Measurements from ENCODE around the gene SKP1. TPM values are rescaled to one million over a fixed set of nuclear protein-coding genes. Genes with fewer than 3 reads are reported as not detected.

Gene SKP1
- total RNA-seq, 1 donor = 145 TPM

- Histone ChIP-seq H3K9me3 (ENCODE audit: low read depth, low read length) (no peaks in the 10 kb centered on the region), H3K27ac (ENCODE audit: low read depth, low read length) (no peak overlapping the region), H4K20me1 (ENCODE audit: insufficient read depth, low read length) (no peaks in the 10 kb centered on the region), H3K4me1 (ENCODE audit: insufficient read depth, low read length) (peaks cover 12% of the 10 kb centered on the region), H3K4me3 (ENCODE audit: insufficient read depth, low read length) (no peak overlapping the region), H3K79me2 (ENCODE audit: insufficient read depth, low read length) (no peaks in the 10 kb centered on the region), H3K4me2 (ENCODE audit: insufficient read depth, low read length) (no peak overlapping the region), H3K27me3 (ENCODE audit: insufficient read depth, low read length) (no peaks in the 10 kb centered on the region), H2AFZ (ENCODE audit: low read length) (no peak overlapping the region), H3K36me3 (ENCODE audit: insufficient read depth, low read length) (no peaks in the 10 kb centered on the region)
- no peak for TF ChIP-seq CTCF (IDR thresholded peaks at IDR 0.05; ENCODE audit: extremely low read depth, low read depth, low read length)
- DNase-seq (ENCODE audit: insufficient read length, low spot score, missing footprints) = peak; percentile 8
Measured at GRCh38 chr5:134107779-134108178, 69.0 kb downstream of the SKP1 start.

- H2AFZ ChIP-seq (ENCODE audit: low read length) = no peak overlapping the region
- no peak for TF ChIP-seq CTCF (IDR thresholded peaks at IDR 0.05; ENCODE audit: extremely low read depth, low read depth, low read length)
- H3K27ac ChIP-seq (ENCODE audit: low read depth, low read length) = no peak overlapping the region
- H3K27me3 ChIP-seq (ENCODE audit: insufficient read depth, low read length) = no peaks in the 10 kb centered on the region
- H3K36me3 ChIP-seq (ENCODE audit: insufficient read depth, low read length) = no peaks in the 10 kb centered on the region
- no peaks in the 10 kb centered on the region for H3K79me2 ChIP-seq (ENCODE audit: insufficient read depth, low read length)
- H3K4me1 ChIP-seq (ENCODE audit: insufficient read depth, low read length) = peaks cover 7% of the 10 kb centered on the region
- H3K9me3 ChIP-seq (ENCODE audit: low read depth, low read length) = no peaks in the 10 kb centered on the region
- H3K4me3 ChIP-seq (ENCODE audit: insufficient read depth, low read length) = no peak overlapping the region
- no peak overlapping the region for H3K4me2 ChIP-seq (ENCODE audit: insufficient read depth, low read length)
- no peaks in the 10 kb centered on the region for H4K20me1 ChIP-seq (ENCODE audit: insufficient read depth, low read length)
- peak; percentile 87 for DNase-seq (ENCODE audit: insufficient read length, low spot score, missing footprints)
Measured at GRCh38 chr5:134106991-134107701, 69.6 kb downstream of the SKP1 start.

GRCh38 chr5:134103998-134104654 is 72.6 kb downstream of the SKP1 start:
- Histone ChIP-seq H2AFZ (ENCODE audit: low read length) (no peak overlapping the region), H4K20me1 (ENCODE audit: insufficient read depth, low read length) (no peaks in the 10 kb centered on the region), H3K4me3 (ENCODE audit: insufficient read depth, low read length) (no peak overlapping the region), H3K79me2 (ENCODE audit: insufficient read depth, low read length) (no peaks in the 10 kb centered on the region), H3K4me2 (ENCODE audit: insufficient read depth, low read length) (no peak overlapping the region), H3K27me3 (ENCODE audit: insufficient read depth, low read length) (no peaks in the 10 kb centered on the region), H3K27ac (ENCODE audit: low read depth, low read length) (no peak overlapping the region), H3K9me3 (ENCODE audit: low read depth, low read length) (no peaks in the 10 kb centered on the region), H3K4me1 (ENCODE audit: insufficient read depth, low read length) (peaks cover 13% of the 10 kb centered on the region), H3K36me3 (ENCODE audit: insufficient read depth, low read length) (no peaks in the 10 kb centered on the region)
- no peak for TF ChIP-seq CTCF (IDR thresholded peaks at IDR 0.05; ENCODE audit: extremely low read depth, low read depth, low read length)
- peak; percentile 32 for DNase-seq (ENCODE audit: insufficient read length, low spot score, missing footprints)

DNA sequence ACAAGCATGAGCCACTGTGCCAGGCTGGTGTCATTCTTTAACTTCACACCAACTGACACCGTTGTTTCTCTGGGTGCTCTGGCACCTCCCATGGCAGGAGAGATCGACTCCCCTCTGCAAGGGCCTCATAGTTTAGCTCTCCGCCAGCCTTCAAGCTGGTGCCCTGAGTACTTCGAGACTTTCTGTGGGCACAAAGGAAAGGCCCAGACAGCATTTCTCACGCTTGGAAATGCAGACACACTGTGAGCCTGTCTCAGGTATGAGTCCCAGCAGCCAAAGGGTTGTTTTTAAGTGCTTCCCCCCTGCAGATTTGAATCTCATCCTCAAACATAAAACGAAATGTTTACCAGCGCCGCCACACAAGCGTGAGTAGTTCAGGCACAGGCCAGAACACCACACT is 73.4 kb downstream of the SKP1 start:
- H3K36me3 ChIP-seq (ENCODE audit: insufficient read depth, low read length) = no peaks in the 10 kb centered on the region
- peak; percentile 27 for DNase-seq (ENCODE audit: insufficient read length, low spot score, missing footprints)
- no peaks in the 10 kb centered on the region for H4K20me1 ChIP-seq (ENCODE audit: insufficient read depth, low read length)
- no peak for TF ChIP-seq CTCF (IDR thresholded peaks at IDR 0.05; ENCODE audit: extremely low read depth, low read depth, low read length)
- H3K9me3 ChIP-seq (ENCODE audit: low read depth, low read length) = no peaks in the 10 kb centered on the region
- no peak overlapping the region for H2AFZ ChIP-seq (ENCODE audit: low read length)
- H3K4me2 ChIP-seq (ENCODE audit: insufficient read depth, low read length) = no peak overlapping the region
- H3K27me3 ChIP-seq (ENCODE audit: insufficient read depth, low read length) = no peaks in the 10 kb centered on the region
- H3K79me2 ChIP-seq (ENCODE audit: insufficient read depth, low read length) = no peaks in the 10 kb centered on the region
- H3K4me1 ChIP-seq (ENCODE audit: insufficient read depth, low read length) = peaks cover 13% of the 10 kb centered on the region
- no peak overlapping the region for H3K27ac ChIP-seq (ENCODE audit: low read depth, low read length)
- no peak overlapping the region for H3K4me3 ChIP-seq (ENCODE audit: insufficient read depth, low read length)
